Omental fat pad (tissue), 4 donors: ENCODE measurements around the gene KCNJ6. TPM values are rescaled to one million over a fixed set of nuclear protein-coding genes. Genes with fewer than 3 reads are reported as not detected.
A peak's percentile ranks its signal among the peaks of the same experiment; 100 is the strongest.

Source experiments
- ATAC-seq: fragments of 150-250 bp; one replicate; pipeline ENCODE4 v1.9.1; 2016; ENCODE audit warnings: mild to moderate bottlenecking, moderate library complexity; ENCODE audit not compliant: low FRiP score
- DNase-seq: peaks from one replicate; pipeline ENCODE4 v3.0.0-alpha.2; 2019; ENCODE audit warnings: low spot score
- CTCF ChIP-seq, 3 donors: fragments of 450-650 bp; IDR thresholded peaks; one replicate each; pipeline ENCODE4 v1.5.1; 2016 to 2017; ENCODE audit warnings: antibody characterized with exemption in 3 of 3, mild to moderate bottlenecking in 3 of 3, moderate library complexity in 2 of 3
- total RNA-seq, 4 donors: library from RNA; depleted of rRNA; stranded (reverse); fragments of >200 nt; gene quantifications; one replicate each; pipeline ENCODE4 v1.1.0, GENCODE V29; 2016

The KCNJ6 gene
- total RNA-seq, 4 donors from 2014 or later: not detected

DNA sequence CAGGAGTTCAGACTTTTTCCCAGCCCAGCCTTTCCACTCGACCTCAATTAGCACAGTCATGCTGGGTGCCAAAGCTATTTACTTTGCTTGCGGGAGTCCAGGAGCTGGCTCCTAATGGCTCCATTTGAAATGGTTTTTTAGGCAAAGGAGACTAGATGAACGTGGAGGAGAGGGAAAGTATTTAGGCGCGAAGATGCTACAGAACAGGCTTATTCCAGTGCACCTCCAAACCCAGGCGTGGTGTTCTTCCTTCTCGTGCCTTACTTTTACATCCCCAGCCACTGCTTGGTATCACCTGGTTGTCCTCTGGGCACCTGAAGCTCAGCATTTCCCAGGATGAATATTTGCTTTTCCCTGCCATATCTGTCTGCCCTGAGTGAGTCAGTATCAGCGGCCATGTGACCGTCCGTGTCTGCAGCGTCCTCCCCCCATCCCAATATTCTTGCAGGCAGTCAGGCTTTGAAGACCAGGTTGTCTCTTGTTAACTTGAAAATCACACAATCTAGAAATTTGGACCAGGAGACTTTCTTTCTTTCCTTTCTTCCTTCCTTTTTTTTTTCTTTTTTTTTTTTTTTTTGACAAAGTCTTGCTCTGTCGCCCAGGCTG is 351.2 kb downstream of the KCNJ6 start:
- TF ChIP-seq CTCF (IDR thresholded peaks at IDR 0.05): no peak
- DNase-seq (no peak), ATAC-seq (no peak)

GRCh38 chr21:37564341-37564923 is 351.8 kb downstream of the KCNJ6 start:
- TF ChIP-seq CTCF (IDR thresholded peaks at IDR 0.05): no peak
- peak; percentile 95 for ATAC-seq
- DNase-seq: peak; percentile 64

- peak; percentile 74 for DNase-seq
- ATAC-seq: peak; percentile 85
- TF ChIP-seq CTCF (IDR thresholded peaks at IDR 0.05): no peak
Observed at GRCh38 chr21:37563641-37564340, 352.5 kb downstream of the KCNJ6 start.

GRCh38 chr21:37562920-37563640 is 353.2 kb downstream of the KCNJ6 start:
- ATAC-seq (peak; percentile 1), DNase-seq (no peak)
- TF ChIP-seq CTCF (IDR thresholded peaks at IDR 0.05): no peak

GRCh38 chr21:37561941-37562919 is 354.0 kb downstream of the KCNJ6 start:
- no peak for TF ChIP-seq CTCF (IDR thresholded peaks at IDR 0.05)
- ATAC-seq (no peak), DNase-seq (no peak)

DNA sequence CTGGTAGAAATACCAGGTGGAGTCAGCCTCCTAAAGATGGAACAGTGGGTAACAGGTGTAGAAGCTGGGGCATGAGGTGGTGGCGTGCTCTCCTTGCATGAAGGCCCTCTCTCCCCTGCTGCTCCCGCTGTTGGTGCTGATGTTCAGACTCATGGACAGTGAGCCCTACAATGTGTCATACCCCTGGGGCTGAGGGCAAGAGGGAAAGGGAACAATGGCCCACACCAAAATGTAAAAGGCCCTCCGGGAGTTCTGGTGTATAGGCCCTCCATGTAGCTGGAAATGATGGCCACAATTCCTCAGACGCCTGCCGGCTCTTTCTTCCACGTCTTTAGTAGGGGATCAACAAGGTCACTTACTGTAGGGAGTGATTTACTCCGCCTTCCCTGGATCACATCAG is 354.8 kb downstream of the KCNJ6 start:
- DNase-seq: no peak
- TF ChIP-seq CTCF (IDR thresholded peaks at IDR 0.05): no peak
- ATAC-seq: no peak
